OCI-LY1 (cell line): ENCODE data around the gene HOXC4.

ENCODE experiments used
- H2AFZ ChIP-seq: fragments of 200-600 bp; sonication (generic), shearing (Covaris generic); 2 replicates; pipeline ENCODE4 v1.6.0; 2014; ENCODE audit warnings: antibody characterized with exemption, mild to moderate bottlenecking, low read length
- H3F3A ChIP-seq: fragments of 200-600 bp; sonication (generic), shearing (Covaris generic); 2 replicates; pipeline ENCODE4 v1.6.0; 2014; ENCODE audit warnings: mild to moderate bottlenecking, antibody characterized with exemption, low read length, moderate library complexity; ENCODE audit not compliant: insufficient read depth
- H3K27ac ChIP-seq: fragments of 200-600 bp; sonication (generic); 2 replicates; pipeline ENCODE4 v1.5.1; 2014; ENCODE audit warnings: low read length, mixed run types, mild to moderate bottlenecking, low read depth; ENCODE audit not compliant: poor library complexity, severe bottlenecking
- H3K27me3 ChIP-seq: fragments of 200-600 bp; sonication (generic); 2 replicates; pipeline ENCODE4 v1.6.0; 2014; ENCODE audit warnings: antibody characterized with exemption, mild to moderate bottlenecking, low read length, moderate library complexity; ENCODE audit not compliant: insufficient read depth
- H3K36me3 ChIP-seq: fragments of 200-600 bp; sonication (generic); 2 replicates; pipeline ENCODE4 v1.6.1; 2014; ENCODE audit warnings: mild to moderate bottlenecking, antibody characterized with exemption, low read length, moderate library complexity, mixed read lengths; ENCODE audit not compliant: insufficient read depth
- H3K4me1 ChIP-seq: fragments of 200-600 bp; sonication (generic); 2 replicates; pipeline ENCODE4 v1.5.1; 2014; ENCODE audit warnings: mild to moderate bottlenecking, low read length, moderate library complexity; ENCODE audit not compliant: insufficient read depth, severe bottlenecking
- H3K4me2 ChIP-seq: fragments of 200-600 bp; sonication (generic), shearing (Covaris generic); 2 replicates; pipeline ENCODE4 v1.6.1; 2014; ENCODE audit warnings: low read length
- H3K4me3 ChIP-seq: fragments of 200-600 bp; sonication (generic); 2 replicates; pipeline ENCODE4 v1.5.1; 2014; ENCODE audit warnings: low read length, low read depth, mild to moderate bottlenecking, mixed read lengths; ENCODE audit not compliant: poor library complexity, severe bottlenecking
- H3K79me2 ChIP-seq: fragments of 200-600 bp; shearing (Covaris generic); 2 replicates; pipeline ENCODE4 v1.6.1; 2016; ENCODE audit warnings: mixed run types, low read length, mixed read lengths; ENCODE audit not compliant: insufficient read depth
- H3K9ac ChIP-seq: fragments of 200-600 bp; sonication (generic), shearing (Covaris generic); 2 replicates; pipeline ENCODE4 v1.6.1; 2014; ENCODE audit warnings: mild to moderate bottlenecking, low read length, mixed read lengths
- H3K9me2 ChIP-seq: fragments of 200-600 bp; sonication (generic), shearing (Covaris generic); 2 replicates; pipeline ENCODE4 v1.6.1; 2014; ENCODE audit warnings: low read depth, mild to moderate bottlenecking, low read length, mixed read lengths
- H3K9me3 ChIP-seq: fragments of 200-600 bp; shearing (Covaris generic); 2 replicates; pipeline ENCODE4 v1.6.1; 2014; ENCODE audit warnings: low read length, mixed read lengths
- H4K20me1 ChIP-seq: fragments of 200-600 bp; sonication (generic), shearing (Covaris generic); 2 replicates; pipeline ENCODE4 v1.6.0; 2016; ENCODE audit warnings: mild to moderate bottlenecking, low read length; ENCODE audit not compliant: insufficient read depth
- CTCF ChIP-seq: fragments of 200-600 bp; sonication (generic), shearing (Covaris generic); IDR thresholded peaks from 2 replicates; pipeline ENCODE4 v1.5.1; 2017; ENCODE audit warnings: mild to moderate bottlenecking, antibody characterized with exemption, low read length, moderate library complexity, mixed read lengths
- EZH2 ChIP-seq: fragments of 200-600 bp; sonication (generic), shearing (Covaris generic); IDR thresholded peaks from 2 replicates; pipeline ENCODE4 v1.8.0; 2017; ENCODE audit warnings: borderline replicate concordance, mixed run types, mild to moderate bottlenecking, antibody characterized with exemption, low read length, moderate library complexity, mixed read lengths

HOXC4 gene

GRCh38 chr12:54056110-54056509 lies 2.5 kb downstream of the HOXC4 start:
- H3K4me1 ChIP-seq, result peaks cover 31% of the 10 kb centered on the region
- TF ChIP-seq EZH2, result no peak
- no peak for TF ChIP-seq CTCF
- no peaks in the 10 kb centered on the region for H3K9me2 ChIP-seq
- no peak overlapping the region for H3K4me3 ChIP-seq
- 0 out of 2 replicates have a peak, but pooled peaks cover 2% of the 10 kb centered on the region for H3K27me3 ChIP-seq
- no peaks in the 10 kb centered on the region for H3K9me3 ChIP-seq
- H3K79me2 ChIP-seq, result no peaks in the 10 kb centered on the region
- no peak overlapping the region for H3K27ac ChIP-seq
- no peak overlapping the region for H3K4me2 ChIP-seq
- no peak overlapping the region for H2AFZ ChIP-seq
- no peak overlapping the region for H3K9ac ChIP-seq
- no peaks in the 10 kb centered on the region for H4K20me1 ChIP-seq
- H3F3A ChIP-seq, result no peaks in the 10 kb centered on the region
- no peaks in the 10 kb centered on the region for H3K36me3 ChIP-seq

- Histone ChIP-seq H3K27ac (no peak overlapping the region), H4K20me1 (no peaks in the 10 kb centered on the region), H3K27me3 (peaks cover 4% of the 10 kb centered on the region; the same call in 1 of the 2 replicates), H3K9me3 (no peaks in the 10 kb centered on the region), H2AFZ (no peak overlapping the region), H3K9ac (no peak overlapping the region), H3K79me2 (no peaks in the 10 kb centered on the region), H3K4me2 (no peak overlapping the region), H3F3A (no peaks in the 10 kb centered on the region), H3K36me3 (no peaks in the 10 kb centered on the region), H3K9me2 (no peaks in the 10 kb centered on the region), H3K4me3 (no peak overlapping the region), H3K4me1 (peaks cover 11% of the 10 kb centered on the region)
- no peak for TF ChIP-seq EZH2
- TF ChIP-seq CTCF, result no peak
These were observed 4.6 kb downstream of the HOXC4 start for GRCh38 chr12:54058128-54058768.

- H3K4me1 ChIP-seq, result peaks cover 5% of the 10 kb centered on the region
- H3K27ac ChIP-seq, result no peak overlapping the region
These were observed 6.0 kb downstream of the HOXC4 start for GRCh38 chr12:54059668-54060067.

More at GRCh38 chr12:54059668-54060067, 6.0 kb downstream of the HOXC4 start:
- no peaks in the 10 kb centered on the region for H3K9me2 ChIP-seq
- TF ChIP-seq CTCF (no peak), EZH2 (no peak)
- no peaks in the 10 kb centered on the region for H3K9me3 ChIP-seq
- no peak overlapping the region for H3K4me2 ChIP-seq
- H2AFZ ChIP-seq, result no peak overlapping the region
- no peak overlapping the region for H3K4me3 ChIP-seq
- H3K9ac ChIP-seq, result no peak overlapping the region
- H3K27me3 ChIP-seq, result peaks cover 4% of the 10 kb centered on the region; the same call in 1 of the 2 replicates
- no peaks in the 10 kb centered on the region for H4K20me1 ChIP-seq
- no peaks in the 10 kb centered on the region for H3K79me2 ChIP-seq
- no peaks in the 10 kb centered on the region for H3K36me3 ChIP-seq
- no peaks in the 10 kb centered on the region for H3F3A ChIP-seq
